Measurements from ENCODE around the gene C2orf78. TPM values are rescaled to one million over a fixed set of nuclear protein-coding genes. Genes with fewer than 3 reads are reported as not detected.
A peak's percentile ranks its signal among the peaks of the same experiment; 100 is the strongest.
"Not testable (repeated sequence)": the region's sequence is repeated elsewhere in the genome, so short reads cannot be mapped to it uniquely, and the experiment has no call there.

The C2orf78 gene
- not detected for polyA plus RNA-seq (ENCODE audit: insufficient read length in 4 of 4)

GRCh38 chr2:73783883-73784282 lies at the start of gene C2orf78:
Gene C2orf78 (plus strand): TSS chr2:73784183. CDS start chr2:73784310, 127 bp downstream.
- DNase-seq (ENCODE audit: low read depth in 4 of 4, low spot score in 3 of 4) = not testable (repeated sequence)

GRCh38 chr2:73736378-73736777 lies 47.6 kb upstream of the C2orf78 start:
- no peak for DNase-seq (ENCODE audit: low read depth in 4 of 4, low spot score in 3 of 4)

GRCh38 chr2:73736855-73737779 lies 46.9 kb upstream of the C2orf78 start, which contains the start of gene TPRKB:
Gene TPRKB (minus strand): TSS chr2:73737345. CDS start chr2:73734569, 2,776 bp downstream.
- peak; percentile 93 to 94 (median 94) for DNase-seq (ENCODE audit: low read depth in 4 of 4, low spot score in 3 of 4)

- DNase-seq (ENCODE audit: low read depth in 4 of 4, low spot score in 3 of 4) = no peak
Observed at GRCh38 chr2:73739101-73739500, 44.9 kb upstream of the C2orf78 start.

GRCh38 chr2:73740767-73741166 lies 43.2 kb upstream of the C2orf78 start:
- DNase-seq (ENCODE audit: low read depth in 4 of 4, low spot score in 3 of 4) = no peak

GRCh38 chr2:73746015-73746876 lies 37.7 kb upstream of the C2orf78 start:
- no peak for DNase-seq (ENCODE audit: low read depth in 4 of 4, low spot score in 3 of 4)

- no peak for DNase-seq (ENCODE audit: low read depth in 4 of 4, low spot score in 3 of 4)
Observed at GRCh38 chr2:73746877-73747208, 37.1 kb upstream of the C2orf78 start.

GRCh38 chr2:73749314-73749713 lies 34.7 kb upstream of the C2orf78 start:
- no peak for DNase-seq (ENCODE audit: low read depth in 4 of 4, low spot score in 3 of 4)

- DNase-seq (ENCODE audit: low read depth in 4 of 4, low spot score in 3 of 4) = not testable (repeated sequence)
Observed at GRCh38 chr2:73754332-73754731, 29.7 kb upstream of the C2orf78 start.

GRCh38 chr2:73759285-73759764 lies 24.7 kb upstream of the C2orf78 start:
- DNase-seq (ENCODE audit: low read depth in 4 of 4, low spot score in 3 of 4) = no peak

- no peak for DNase-seq (ENCODE audit: low read depth in 4 of 4, low spot score in 3 of 4)
Observed at GRCh38 chr2:73759904-73760303, 24.1 kb upstream of the C2orf78 start.

- DNase-seq (ENCODE audit: low read depth in 4 of 4, low spot score in 3 of 4) = no peak
Observed at GRCh38 chr2:73762571-73762970, 21.4 kb upstream of the C2orf78 start.

GRCh38 chr2:73764945-73765344 lies 19.0 kb upstream of the C2orf78 start:
- no peak for DNase-seq (ENCODE audit: low read depth in 4 of 4, low spot score in 3 of 4)

- DNase-seq (ENCODE audit: low read depth in 4 of 4, low spot score in 3 of 4) = no peak
Observed at GRCh38 chr2:73766349-73766748, 17.6 kb upstream of the C2orf78 start.

- no peak for DNase-seq (ENCODE audit: low read depth in 4 of 4, low spot score in 3 of 4)
Observed at GRCh38 chr2:73766994-73767393, 17.0 kb upstream of the C2orf78 start.

- DNase-seq (ENCODE audit: low read depth in 4 of 4, low spot score in 3 of 4) = no peak
Observed at GRCh38 chr2:73770725-73771124, 13.3 kb upstream of the C2orf78 start.

GRCh38 chr2:73772819-73773218 lies 11.2 kb upstream of the C2orf78 start:
- DNase-seq (ENCODE audit: low read depth in 4 of 4, low spot score in 3 of 4) = no peak

- no peak for DNase-seq (ENCODE audit: low read depth in 4 of 4, low spot score in 3 of 4)
Observed at GRCh38 chr2:73776381-73776780, 7.6 kb upstream of the C2orf78 start.

GRCh38 chr2:73776869-73777519 lies 7.0 kb upstream of the C2orf78 start:
- no peak for DNase-seq (ENCODE audit: low read depth in 4 of 4, low spot score in 3 of 4)

GRCh38 chr2:73778867-73779466 lies 5.0 kb upstream of the C2orf78 start:
- not testable (repeated sequence) for DNase-seq (ENCODE audit: low read depth in 4 of 4, low spot score in 3 of 4)
